ENCODE data around the gene DNASE1L3. TPM values are rescaled to one million over a fixed set of nuclear protein-coding genes. Genes with fewer than 3 reads are reported as not detected.

The DNASE1L3 gene
- total RNA-seq, 1 donor from 2014 or later: 125 TPM

- H3K4me3 ChIP-seq: no peak overlapping the region
- peaks cover 29% of the 10 kb centered on the region for H3K4me1 ChIP-seq
- peaks cover 25% of the 10 kb centered on the region for H3K36me3 ChIP-seq
- H3K27ac ChIP-seq: no peak overlapping the region
- DNase-seq (peak; percentile 48), ATAC-seq (no peak)
- intact Hi-C loops (cut with DNase I): no loop called here
- no peaks in the 10 kb centered on the region for H3K27me3 ChIP-seq
- H3K9me3 ChIP-seq: no peaks in the 10 kb centered on the region
- TF ChIP-seq CTCF (IDR thresholded peaks at IDR 0.05): no peak
Observed at GRCh38 chr3:58163234-58163633, 47.5 kb downstream of the DNASE1L3 start.

- Histone ChIP-seq H3K4me1 (peaks cover 29% of the 10 kb centered on the region), H3K36me3 (peaks cover 36% of the 10 kb centered on the region), H3K27me3 (no peaks in the 10 kb centered on the region), H3K27ac (no peak overlapping the region), H3K9me3 (no peaks in the 10 kb centered on the region), H3K4me3 (no peak overlapping the region)
- ATAC-seq: peak; percentile 57
- intact Hi-C loops (cut with DNase I): no loop called here
- no peak for TF ChIP-seq CTCF (IDR thresholded peaks at IDR 0.05)
- peak; percentile 70 for DNase-seq
Observed at GRCh38 chr3:58161435-58162398, 49.1 kb downstream of the DNASE1L3 start.

GRCh38 chr3:58160399-58160798 is 50.4 kb downstream of the DNASE1L3 start:
- ATAC-seq (no peak), DNase-seq (no peak)
- no peaks in the 10 kb centered on the region for H3K9me3 ChIP-seq
- peaks cover 50% of the 10 kb centered on the region for H3K36me3 ChIP-seq
- TF ChIP-seq CTCF (IDR thresholded peaks at IDR 0.05): no peak
- no peak overlapping the region for H3K4me3 ChIP-seq
- no peak overlapping the region for H3K27ac ChIP-seq
- intact Hi-C loops (cut with DNase I): no loop called here
- H3K4me1 ChIP-seq: peaks cover 29% of the 10 kb centered on the region
- no peaks in the 10 kb centered on the region for H3K27me3 ChIP-seq

GRCh38 chr3:58158442-58159153 is 52.2 kb downstream of the DNASE1L3 start:
- TF ChIP-seq CTCF (IDR thresholded peaks at IDR 0.05): no peak

GRCh38 chr3:58157700-58158099 is 53.1 kb downstream of the DNASE1L3 start:
- H3K9me3 ChIP-seq: no peaks in the 10 kb centered on the region
- no peak overlapping the region for H3K27ac ChIP-seq
- H3K36me3 ChIP-seq: peaks cover 67% of the 10 kb centered on the region
- no peaks in the 10 kb centered on the region for H3K27me3 ChIP-seq
- H3K4me1 ChIP-seq: peaks cover 2% of the 10 kb centered on the region
- no peak for TF ChIP-seq CTCF (IDR thresholded peaks at IDR 0.05)
- intact Hi-C loops (cut with DNase I): no loop called here
- H3K4me3 ChIP-seq: no peak overlapping the region
- DNase-seq (no peak), ATAC-seq (no peak)

More at GRCh38 chr3:58158442-58159153, 52.2 kb downstream of the DNASE1L3 start:
- peaks cover 11% of the 10 kb centered on the region for H3K4me1 ChIP-seq
- H3K36me3 ChIP-seq: peaks cover 64% of the 10 kb centered on the region
- no peak for DNase-seq
- no peaks in the 10 kb centered on the region for H3K27me3 ChIP-seq
- ATAC-seq: no peak
- intact Hi-C loops (cut with DNase I): no loop called here
- H3K4me3 ChIP-seq: no peak overlapping the region
- no peak overlapping the region for H3K27ac ChIP-seq
- no peaks in the 10 kb centered on the region for H3K9me3 ChIP-seq
